Esophagus squamous epithelium (tissue), 4 donors: ENCODE results near the gene PKMYT1.

Source experiments
- CTCF ChIP-seq, 6 experiments: fragments of 450-650 bp in 4 of 6; fragments of 200-600 bp in 2 of 6; sonication (generic) in 2 of 6; IDR thresholded peaks; one replicate each; pipeline ENCODE4 v1.5.1; 2016 to 2019; ENCODE audit warnings: antibody characterized with exemption in 6 of 6, mild to moderate bottlenecking in 4 of 6, moderate library complexity in 4 of 6
- POLR2A ChIP-seq, 4 donors: fragments of 450-650 bp; IDR thresholded peaks; one replicate each; pipeline ENCODE4 v1.6.1; 2017; ENCODE audit warnings: antibody characterized with exemption in 4 of 4, mild to moderate bottlenecking in 4 of 4, moderate library complexity in 3 of 4

DNA sequence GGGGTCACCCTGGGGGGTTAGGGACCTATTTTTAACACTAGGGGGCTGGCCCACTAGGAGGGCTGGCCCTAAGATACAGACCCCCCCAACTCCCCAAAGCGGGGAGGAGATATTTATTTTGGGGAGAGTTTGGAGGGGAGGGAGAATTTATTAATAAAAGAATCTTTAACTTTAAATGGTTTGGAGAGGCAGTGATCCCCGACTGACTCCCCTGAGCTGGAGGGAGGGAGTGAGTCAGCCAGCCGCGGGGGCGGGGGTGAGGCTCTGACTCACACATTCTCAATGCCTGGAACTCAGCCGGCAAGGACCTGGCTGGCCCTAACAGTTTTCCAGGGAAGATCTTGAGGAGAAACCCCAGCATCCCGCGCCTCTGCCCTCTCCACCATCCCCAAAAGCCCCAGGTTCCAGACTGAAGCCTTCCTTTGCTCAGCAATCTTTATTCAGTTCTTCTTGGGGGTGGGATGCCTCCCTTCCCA is 42.0 kb upstream of the PKMYT1 start:
- TF ChIP-seq CTCF (IDR thresholded peaks at IDR 0.05) (no peak), POLR2A (IDR thresholded peaks at IDR 0.05) (no peak)
